ENCODE results near the gene FOXJ1.

The FOXJ1 gene

DNA sequence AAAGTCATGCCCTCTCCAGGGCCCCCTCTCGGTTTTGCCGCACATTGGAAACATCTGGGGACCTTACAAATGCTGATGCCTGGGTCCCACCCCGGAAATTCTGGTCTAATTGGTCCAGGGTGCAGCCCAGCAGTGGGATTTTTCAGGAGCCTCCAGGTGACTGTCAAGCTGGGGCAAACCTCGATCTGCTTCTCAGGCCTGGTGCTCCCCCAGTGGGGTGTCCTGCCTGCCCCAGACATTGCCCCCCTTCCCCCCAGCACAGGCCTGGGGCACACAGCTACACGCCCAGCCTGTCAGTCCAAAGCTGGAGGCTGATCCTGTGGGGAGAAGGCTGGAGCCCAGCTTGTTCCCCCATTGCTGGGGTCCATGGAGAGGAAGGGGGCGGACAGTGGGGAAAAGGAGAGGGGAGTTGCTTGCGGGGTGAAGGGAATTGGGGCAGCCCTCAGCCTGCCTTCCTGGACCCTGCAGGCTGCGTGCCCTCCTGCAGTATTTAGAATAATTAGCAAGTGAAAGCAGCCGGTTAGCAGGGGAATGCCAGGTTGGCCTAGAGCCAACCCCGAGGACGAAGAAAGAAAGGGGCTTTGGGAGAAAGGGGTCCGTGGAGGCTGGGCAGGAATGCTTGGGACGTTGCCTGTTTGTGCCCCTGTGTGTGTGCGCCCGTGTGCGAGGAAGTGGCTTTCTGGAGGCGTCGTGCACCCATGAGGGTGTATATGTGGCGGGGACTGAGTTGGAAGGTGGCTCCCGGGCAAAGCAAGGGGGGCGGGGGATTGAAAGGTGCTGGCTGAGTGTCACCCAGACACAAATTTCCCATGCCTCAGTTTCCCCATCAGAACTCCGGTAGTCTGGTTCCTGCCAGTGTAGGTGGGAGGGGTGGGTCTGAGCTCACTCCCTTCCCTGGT is 5.9 kb downstream of the FOXJ1 start:
- TF ChIP-seq, protein P1, sequence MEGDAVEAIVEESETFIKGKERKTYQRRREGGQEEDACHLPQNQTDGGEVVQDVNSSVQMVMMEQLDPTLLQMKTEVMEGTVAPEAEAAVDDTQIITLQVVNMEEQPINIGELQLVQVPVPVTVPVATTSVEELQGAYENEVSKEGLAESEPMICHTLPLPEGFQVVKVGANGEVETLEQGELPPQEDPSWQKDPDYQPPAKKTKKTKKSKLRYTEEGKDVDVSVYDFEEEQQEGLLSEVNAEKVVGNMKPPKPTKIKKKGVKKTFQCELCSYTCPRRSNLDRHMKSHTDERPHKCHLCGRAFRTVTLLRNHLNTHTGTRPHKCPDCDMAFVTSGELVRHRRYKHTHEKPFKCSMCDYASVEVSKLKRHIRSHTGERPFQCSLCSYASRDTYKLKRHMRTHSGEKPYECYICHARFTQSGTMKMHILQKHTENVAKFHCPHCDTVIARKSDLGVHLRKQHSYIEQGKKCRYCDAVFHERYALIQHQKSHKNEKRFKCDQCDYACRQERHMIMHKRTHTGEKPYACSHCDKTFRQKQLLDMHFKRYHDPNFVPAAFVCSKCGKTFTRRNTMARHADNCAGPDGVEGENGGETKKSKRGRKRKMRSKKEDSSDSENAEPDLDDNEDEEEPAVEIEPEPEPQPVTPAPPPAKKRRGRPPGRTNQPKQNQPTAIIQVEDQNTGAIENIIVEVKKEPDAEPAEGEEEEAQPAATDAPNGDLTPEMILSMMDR (conservative IDR thresholded peaks at IDR 0.05; ENCODE audit: low read depth, low read length) = no peak
- H2AFZ ChIP-seq (ENCODE audit: low read depth) = peak overlapping the region; percentile 31; the same call in 1 of the 2 replicates
- H3K4me1 ChIP-seq (ENCODE audit: low read depth, poor library complexity, severe bottlenecking) = peaks cover 15% of the 10 kb centered on the region
- no peak overlapping the region for H3K27ac ChIP-seq
- no peaks in the 10 kb centered on the region for H3K36me3 ChIP-seq (ENCODE audit: insufficient read depth)
- no peaks in the 10 kb centered on the region for H3K79me2 ChIP-seq (ENCODE audit: insufficient read depth, low read depth)
- peaks cover 6% of the 10 kb centered on the region; the same call in 1 of the 2 replicates for H3K27me3 ChIP-seq (ENCODE audit: insufficient read depth, low read depth)
- H4K20me1 ChIP-seq (ENCODE audit: insufficient read depth) = no peaks in the 10 kb centered on the region
- no peak overlapping the region for H3K4me3 ChIP-seq (IDR thresholded peaks at IDR 0.05; ENCODE audit: insufficient read depth, low read depth, low read length)
- peak overlapping the region; percentile 34; the same call in 1 of the 2 replicates for H3K4me2 ChIP-seq
- H3K9ac ChIP-seq = no peak overlapping the region

DNA sequence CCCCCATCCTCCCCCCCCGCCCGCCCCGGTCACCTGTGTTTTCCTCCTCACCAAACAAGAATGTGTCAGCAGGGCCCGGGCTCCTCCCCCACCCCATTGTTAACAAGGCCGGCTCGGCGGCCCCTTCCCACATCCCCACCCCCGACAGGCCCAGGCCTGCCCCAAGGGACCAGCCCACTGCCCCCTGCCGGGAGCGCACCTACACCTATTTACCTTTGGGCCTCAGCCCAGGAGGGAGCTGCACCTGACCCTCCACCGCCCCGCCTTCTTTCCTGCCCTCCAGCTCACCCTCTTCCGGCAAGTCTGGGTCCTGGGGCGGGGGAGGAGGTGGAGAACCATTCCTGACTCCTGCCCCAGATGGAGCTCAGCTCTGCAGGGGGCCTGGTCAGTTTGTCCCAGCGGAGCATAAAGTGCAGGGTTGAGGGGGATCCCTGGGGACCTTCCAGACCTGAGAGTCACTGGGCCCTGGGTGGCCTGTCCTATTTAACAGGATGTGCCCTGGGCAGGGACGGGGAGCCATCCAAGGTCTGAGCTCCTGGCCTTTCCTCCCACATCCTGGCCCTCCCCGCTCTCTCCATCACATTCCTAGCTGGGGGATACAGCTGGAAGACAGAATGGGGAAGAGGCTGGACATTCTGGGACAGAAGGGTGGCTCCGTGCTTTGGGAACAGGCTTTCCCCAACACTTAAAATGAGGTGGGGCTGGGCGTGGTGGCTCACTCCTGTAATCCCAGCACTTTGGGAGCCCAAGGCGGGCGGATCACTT is 8.3 kb downstream of the FOXJ1 start:
- H3K79me2 ChIP-seq (ENCODE audit: insufficient read depth, low read depth) = no peaks in the 10 kb centered on the region
- no peak overlapping the region for H3K4me2 ChIP-seq
- H3K4me3 ChIP-seq (IDR thresholded peaks at IDR 0.05; ENCODE audit: insufficient read depth, low read depth, low read length) = no peak overlapping the region
- H3K36me3 ChIP-seq (ENCODE audit: insufficient read depth) = no peaks in the 10 kb centered on the region
- no peaks in the 10 kb centered on the region for H4K20me1 ChIP-seq (ENCODE audit: insufficient read depth)
- no peak overlapping the region for H3K9ac ChIP-seq
- no peak overlapping the region for H3K27ac ChIP-seq
- TF ChIP-seq, protein P1 (conservative IDR thresholded peaks at IDR 0.05; ENCODE audit: low read depth, low read length) = no peak
- no peaks in the 10 kb centered on the region for H3K27me3 ChIP-seq (ENCODE audit: insufficient read depth, low read depth)
- H2AFZ ChIP-seq (ENCODE audit: low read depth) = no peak overlapping the region
- H3K4me1 ChIP-seq (ENCODE audit: low read depth, poor library complexity, severe bottlenecking) = peaks cover 15% of the 10 kb centered on the region

GRCh38 chr17:76131692-76132573 is 9.1 kb downstream of the FOXJ1 start:
- Histone ChIP-seq H3K4me3 (IDR thresholded peaks at IDR 0.05; ENCODE audit: insufficient read depth, low read depth, low read length) (no peak overlapping the region), H3K79me2 (ENCODE audit: insufficient read depth, low read depth) (no peaks in the 10 kb centered on the region), H3K4me2 (no peak overlapping the region), H3K27ac (no peak overlapping the region), H2AFZ (ENCODE audit: low read depth) (no peak overlapping the region), H3K9ac (no peak overlapping the region), H3K4me1 (ENCODE audit: low read depth, poor library complexity, severe bottlenecking) (peaks cover 15% of the 10 kb centered on the region), H4K20me1 (ENCODE audit: insufficient read depth) (no peaks in the 10 kb centered on the region), H3K36me3 (ENCODE audit: insufficient read depth) (no peaks in the 10 kb centered on the region), H3K27me3 (ENCODE audit: insufficient read depth, low read depth) (no peaks in the 10 kb centered on the region)
- TF ChIP-seq, protein P1 (conservative IDR thresholded peaks at IDR 0.05; ENCODE audit: low read depth, low read length) = no peak

GRCh38 chr17:76131051-76131691 is 9.9 kb downstream of the FOXJ1 start:
- Histone ChIP-seq H3K4me3 (IDR thresholded peaks at IDR 0.05; ENCODE audit: insufficient read depth, low read depth, low read length) (no peak overlapping the region), H3K79me2 (ENCODE audit: insufficient read depth, low read depth) (no peaks in the 10 kb centered on the region), H3K4me2 (no peak overlapping the region), H3K9ac (no peak overlapping the region), H3K36me3 (ENCODE audit: insufficient read depth) (no peaks in the 10 kb centered on the region), H3K4me1 (ENCODE audit: low read depth, poor library complexity, severe bottlenecking) (peaks cover 15% of the 10 kb centered on the region), H3K27me3 (ENCODE audit: insufficient read depth, low read depth) (no peaks in the 10 kb centered on the region), H3K27ac (no peak overlapping the region), H4K20me1 (ENCODE audit: insufficient read depth) (no peaks in the 10 kb centered on the region), H2AFZ (ENCODE audit: low read depth) (no peak overlapping the region)
- TF ChIP-seq, protein P1 (conservative IDR thresholded peaks at IDR 0.05; ENCODE audit: low read depth, low read length) = no peak
